ENCODE results near the gene CACNA2D1. TPM values are rescaled to one million over a fixed set of nuclear protein-coding genes. Genes with fewer than 3 reads are reported as not detected.

Gene CACNA2D1
- total RNA-seq, 4 donors from 2014 or later = 29.8 to 47.6 (median 36.6) TPM

GRCh38 chr7:82158327-82158726, 285.2 kb downstream of the CACNA2D1 start:
- ATAC-seq = no peak
- H3K36me3 ChIP-seq = no peaks in the 10 kb centered on the region

GRCh38 chr7:82156893-82157292, 286.7 kb downstream of the CACNA2D1 start:
- Histone ChIP-seq H3K4me1 (no peaks in the 10 kb centered on the region), H3K36me3 (no peaks in the 10 kb centered on the region), H3K27ac (no peak overlapping the region), H3K4me3 (no peak overlapping the region), H3K9me3 (no peaks in the 10 kb centered on the region), H3K27me3 (no peaks in the 10 kb centered on the region)
- no peak for TF ChIP-seq POLR2AphosphoS5 (IDR thresholded peaks at IDR 0.05)
- no peak for TF ChIP-seq CTCF (IDR thresholded peaks at IDR 0.05)
- TF ChIP-seq POLR2A (IDR thresholded peaks at IDR 0.05) = no peak
- no peak for TF ChIP-seq EP300 (IDR thresholded peaks at IDR 0.05)
- no peak for ATAC-seq
- 94 to 100% methylated on average over 1 of the region's 1 CpG for WGBS, 2 donors (ENCODE audit: low coverage in 1 of 2)

More at GRCh38 chr7:82158327-82158726, 285.2 kb downstream of the CACNA2D1 start:
- H3K4me1 ChIP-seq = no peaks in the 10 kb centered on the region
- no peak overlapping the region for H3K27ac ChIP-seq
- no peaks in the 10 kb centered on the region for H3K27me3 ChIP-seq
- H3K9me3 ChIP-seq = no peaks in the 10 kb centered on the region
- no peak overlapping the region for H3K4me3 ChIP-seq
- TF ChIP-seq POLR2A (IDR thresholded peaks at IDR 0.05) (no peak), CTCF (IDR thresholded peaks at IDR 0.05) (no peak), POLR2AphosphoS5 (IDR thresholded peaks at IDR 0.05) (no peak), EP300 (IDR thresholded peaks at IDR 0.05) (no peak)

- H3K36me3 ChIP-seq = no peaks in the 10 kb centered on the region
- H3K27ac ChIP-seq = no peak overlapping the region
- TF ChIP-seq POLR2A (IDR thresholded peaks at IDR 0.05) = no peak
- TF ChIP-seq POLR2AphosphoS5 (IDR thresholded peaks at IDR 0.05) = no peak
- no peak for TF ChIP-seq EP300 (IDR thresholded peaks at IDR 0.05)
- TF ChIP-seq CTCF (IDR thresholded peaks at IDR 0.05) = no peak
- no peaks in the 10 kb centered on the region for H3K27me3 ChIP-seq
- no peak for ATAC-seq
- no peaks in the 10 kb centered on the region for H3K4me1 ChIP-seq
- no peak overlapping the region for H3K4me3 ChIP-seq
- 73 to 86% methylated on average over 3 of the region's 3 CpGs for WGBS, 2 donors (ENCODE audit: low coverage in 1 of 2)
- H3K9me3 ChIP-seq = no peaks in the 10 kb centered on the region
These were observed 287.4 kb downstream of the CACNA2D1 start for GRCh38 chr7:82156168-82156567.

- 79 to 92% methylated on average over 2 of the region's 2 CpGs for WGBS, 2 donors (ENCODE audit: low coverage in 1 of 2)
- no peak overlapping the region for H3K4me3 ChIP-seq
- no peaks in the 10 kb centered on the region for H3K4me1 ChIP-seq
- no peak for ATAC-seq
- TF ChIP-seq EP300 (IDR thresholded peaks at IDR 0.05) (no peak), POLR2AphosphoS5 (IDR thresholded peaks at IDR 0.05) (no peak), CTCF (IDR thresholded peaks at IDR 0.05) (no peak), POLR2A (IDR thresholded peaks at IDR 0.05) (no peak)
- no peaks in the 10 kb centered on the region for H3K27me3 ChIP-seq
- H3K9me3 ChIP-seq = no peaks in the 10 kb centered on the region
- H3K27ac ChIP-seq = no peak overlapping the region
- H3K36me3 ChIP-seq = no peaks in the 10 kb centered on the region
These were observed 288.8 kb downstream of the CACNA2D1 start for GRCh38 chr7:82154728-82155127.

- H3K27me3 ChIP-seq = no peaks in the 10 kb centered on the region
- WGBS, 2 donors (ENCODE audit: low coverage in 1 of 2) = 87 to 96% methylated on average over 2 of the region's 2 CpGs
- no peak for ATAC-seq
- no peak overlapping the region for H3K27ac ChIP-seq
- H3K9me3 ChIP-seq = no peaks in the 10 kb centered on the region
- no peaks in the 10 kb centered on the region for H3K4me1 ChIP-seq
- H3K4me3 ChIP-seq = no peak overlapping the region
- no peak for TF ChIP-seq POLR2AphosphoS5 (IDR thresholded peaks at IDR 0.05)
- TF ChIP-seq EP300 (IDR thresholded peaks at IDR 0.05) = no peak
- no peak for TF ChIP-seq CTCF (IDR thresholded peaks at IDR 0.05)
- TF ChIP-seq POLR2A (IDR thresholded peaks at IDR 0.05) = no peak
- H3K36me3 ChIP-seq = no peaks in the 10 kb centered on the region
These were observed 289.8 kb downstream of the CACNA2D1 start for GRCh38 chr7:82153776-82154175.
